ENCODE measurements around the gene PPP2R2D.

DNA sequence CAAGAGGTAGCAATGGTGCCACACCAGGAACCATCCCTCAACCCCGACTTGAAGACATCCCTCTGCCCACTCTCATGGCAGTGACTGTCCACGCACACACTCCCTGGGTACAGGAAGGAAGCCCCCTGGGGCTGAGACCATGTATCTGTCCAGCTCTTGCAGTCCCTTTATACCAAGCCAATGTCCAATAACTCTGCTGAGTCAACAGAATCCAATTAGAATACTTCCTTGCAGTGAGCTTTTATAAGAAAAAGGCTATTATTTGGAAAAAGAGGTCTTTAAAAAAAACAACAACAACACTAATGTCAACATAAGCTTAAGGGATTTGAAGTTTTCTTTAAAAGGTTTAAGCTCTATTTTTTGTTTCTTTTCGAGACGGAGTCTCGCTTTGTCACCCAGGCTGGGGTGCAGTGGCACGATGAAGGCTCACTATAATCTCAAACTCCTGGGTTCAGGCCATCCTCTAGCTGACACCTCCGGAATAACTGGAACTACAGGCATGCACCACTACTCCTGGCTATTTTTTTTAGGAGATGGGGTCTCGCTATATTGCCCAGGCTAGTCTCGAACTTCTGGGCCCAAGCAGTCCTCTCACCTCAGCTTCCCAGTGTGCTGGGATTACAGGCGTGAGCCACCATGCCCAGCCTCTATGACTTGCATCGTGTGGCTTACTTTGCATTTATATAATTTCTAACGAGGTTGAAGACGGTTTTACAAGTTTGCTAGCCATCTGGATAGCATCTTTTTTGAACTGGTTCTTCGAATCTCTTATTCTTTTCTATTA lies 73.4 kb downstream of the PPP2R2D start:
- TF ChIP-seq, protein P1, sequence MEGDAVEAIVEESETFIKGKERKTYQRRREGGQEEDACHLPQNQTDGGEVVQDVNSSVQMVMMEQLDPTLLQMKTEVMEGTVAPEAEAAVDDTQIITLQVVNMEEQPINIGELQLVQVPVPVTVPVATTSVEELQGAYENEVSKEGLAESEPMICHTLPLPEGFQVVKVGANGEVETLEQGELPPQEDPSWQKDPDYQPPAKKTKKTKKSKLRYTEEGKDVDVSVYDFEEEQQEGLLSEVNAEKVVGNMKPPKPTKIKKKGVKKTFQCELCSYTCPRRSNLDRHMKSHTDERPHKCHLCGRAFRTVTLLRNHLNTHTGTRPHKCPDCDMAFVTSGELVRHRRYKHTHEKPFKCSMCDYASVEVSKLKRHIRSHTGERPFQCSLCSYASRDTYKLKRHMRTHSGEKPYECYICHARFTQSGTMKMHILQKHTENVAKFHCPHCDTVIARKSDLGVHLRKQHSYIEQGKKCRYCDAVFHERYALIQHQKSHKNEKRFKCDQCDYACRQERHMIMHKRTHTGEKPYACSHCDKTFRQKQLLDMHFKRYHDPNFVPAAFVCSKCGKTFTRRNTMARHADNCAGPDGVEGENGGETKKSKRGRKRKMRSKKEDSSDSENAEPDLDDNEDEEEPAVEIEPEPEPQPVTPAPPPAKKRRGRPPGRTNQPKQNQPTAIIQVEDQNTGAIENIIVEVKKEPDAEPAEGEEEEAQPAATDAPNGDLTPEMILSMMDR (IDR thresholded peaks at IDR 0.05): no peak
- no peak for TF ChIP-seq POLR2AphosphoS5 (IDR thresholded peaks at IDR 0.05)
- TF ChIP-seq POLR2A (IDR thresholded peaks at IDR 0.05): no peak
